Hepatocyte (in vitro differentiated cells): ENCODE measurements around the gene CCDC197. TPM values are rescaled to one million over a fixed set of nuclear protein-coding genes. Genes with fewer than 3 reads are reported as not detected.

Source experiments
- DNase-seq: peaks from one replicate; pipeline ENCODE4 v3.0.0-alpha.2; 2016; ENCODE audit warnings: low spot score
- H2AFZ ChIP-seq: fragments of 200-600 bp; sonication (generic); 2 replicates; pipeline ENCODE4 v1.6.0; 2016; ENCODE audit warnings: antibody characterized with exemption, mild to moderate bottlenecking
- H3K27ac ChIP-seq: fragments of 200-600 bp; sonication (generic); 2 replicates; pipeline ENCODE4 v1.5.1; 2016; ENCODE audit warnings: mild to moderate bottlenecking
- H3K27me3 ChIP-seq: fragments of 200-600 bp; sonication (generic); 2 replicates; pipeline ENCODE4 v1.6.1; 2016
- H3K36me3 ChIP-seq: fragments of 200-600 bp; sonication (generic); replicated peaks from 2 replicates; pipeline ENCODE4 v1.5.1; 2016; ENCODE audit warnings: low read depth; ENCODE audit not compliant: insufficient read depth
- H3K4me1 ChIP-seq: fragments of 200-600 bp; sonication (generic); 2 replicates; pipeline ENCODE4 v1.5.1; 2016; ENCODE audit warnings: mild to moderate bottlenecking, moderate library complexity; ENCODE audit not compliant: insufficient read depth
- H3K4me2 ChIP-seq: fragments of 200-600 bp; sonication (generic); 2 replicates; pipeline ENCODE4 v1.6.0; 2016
- H3K4me3 ChIP-seq: fragments of 200-600 bp; sonication (generic); 2 replicates; pipeline ENCODE4 v1.5.1; 2016; ENCODE audit warnings: mild to moderate bottlenecking
- H3K79me2 ChIP-seq: fragments of 200-600 bp; sonication (generic); 2 replicates; pipeline ENCODE4 v1.6.0; 2017; ENCODE audit warnings: mild to moderate bottlenecking
- H3K9me2 ChIP-seq: fragments of 200-600 bp; sonication (generic); replicated peaks from 2 replicates; pipeline ENCODE4 v1.6.0; 2017; ENCODE audit warnings: mild to moderate bottlenecking; ENCODE audit not compliant: insufficient read depth
- H3K9me3 ChIP-seq: fragments of 200-600 bp; sonication (generic); 2 replicates; pipeline ENCODE4 v1.5.1; 2016; ENCODE audit warnings: low read depth, mild to moderate bottlenecking
- H4K20me1 ChIP-seq: fragments of 200-600 bp; sonication (generic); 2 replicates; pipeline ENCODE4 v1.6.0; 2016; ENCODE audit warnings: mild to moderate bottlenecking; ENCODE audit not compliant: insufficient read depth, poor library complexity, severe bottlenecking
- CTCF ChIP-seq: fragments of 200-600 bp; sonication (generic); IDR thresholded peaks from 2 replicates; pipeline ENCODE4 v1.5.1; 2016; ENCODE audit warnings: antibody characterized with exemption, mild to moderate bottlenecking; ENCODE audit not compliant: poor library complexity
- EZH2 ChIP-seq: fragments of 200-600 bp; sonication (generic); IDR thresholded peaks from 2 replicates; pipeline ENCODE4 v1.6.1; 2016; ENCODE audit warnings: antibody characterized with exemption, mild to moderate bottlenecking, borderline replicate concordance
- EZH2phosphoT487 ChIP-seq: fragments of 200-600 bp; sonication (generic); IDR thresholded peaks from one replicate; pipeline ENCODE4 v1.6.1; 2018; ENCODE audit warnings: antibody characterized with exemption, mild to moderate bottlenecking, low read depth, moderate library complexity; ENCODE audit not compliant: unreplicated experiment, severe bottlenecking
- WGBS: methylation state at CpG from one replicate; pipeline ENCODE4 v1.1.6; 2016; ENCODE audit warnings: low lambda C conversion rate; ENCODE audit errors: missing lambda C conversion rate; 5-methylcytosine and 5-hydroxymethylcytosine counted together
- polyA plus RNA-seq: library from polyadenylated mRNA; unstranded; fragments of >200 nt; fragmentation: Nextera tagmentation; extraction: Ambion mirVana; gene quantifications from 2 replicates; pipeline ENCODE4 v1.2.1, GENCODE V29; 2016
- total RNA-seq: library from RNA; depleted of rRNA; stranded (reverse); fragments of >200 nt; gene quantifications from 2 replicates; pipeline ENCODE4 v1.2.3, GENCODE V29; 2014

The CCDC197 gene
- total and polyA plus RNA-seq, 2 experiments from 2014 or later: not detected

GRCh38 chr14:93956514-93957332 is 40.4 kb upstream of the CCDC197 start:
- DNase-seq: no peak
- no peaks in the 10 kb centered on the region for H3K9me3 ChIP-seq
- WGBS: 78% methylated on average over 14 of the region's 14 CpGs
- no peaks in the 10 kb centered on the region for H3K9me2 ChIP-seq
- H3K27me3 ChIP-seq: no peaks in the 10 kb centered on the region
- no peak overlapping the region for H3K4me2 ChIP-seq
- no peak overlapping the region for H3K4me3 ChIP-seq
- TF ChIP-seq EZH2phosphoT487 (no peak), EZH2 (no peak), CTCF (no peak)
- H3K4me1 ChIP-seq: peaks cover 19% of the 10 kb centered on the region
- no peak overlapping the region for H2AFZ ChIP-seq
- H3K27ac ChIP-seq: no peak overlapping the region
- no peaks in the 10 kb centered on the region for H3K36me3 ChIP-seq
- H3K79me2 ChIP-seq: no peaks in the 10 kb centered on the region
- H4K20me1 ChIP-seq: no peaks in the 10 kb centered on the region

- no peak for DNase-seq
- no peak overlapping the region for H3K4me2 ChIP-seq
- H3K27me3 ChIP-seq: no peaks in the 10 kb centered on the region
- no peak overlapping the region for H3K27ac ChIP-seq
- no peaks in the 10 kb centered on the region for H4K20me1 ChIP-seq
- H3K9me3 ChIP-seq: no peaks in the 10 kb centered on the region
- H2AFZ ChIP-seq: no peak overlapping the region
- H3K79me2 ChIP-seq: no peaks in the 10 kb centered on the region
- H3K36me3 ChIP-seq: no peaks in the 10 kb centered on the region
- peaks cover 19% of the 10 kb centered on the region for H3K4me1 ChIP-seq
- H3K9me2 ChIP-seq: no peaks in the 10 kb centered on the region
- no peak overlapping the region for H3K4me3 ChIP-seq
- 92% methylated on average over 7 of the region's 7 CpGs for WGBS
- TF ChIP-seq EZH2phosphoT487 (no peak), CTCF (no peak), EZH2 (no peak)
Measured at GRCh38 chr14:93957333-93957710, 39.8 kb upstream of the CCDC197 start.

GRCh38 chr14:93957751-93958566 is 39.1 kb upstream of the CCDC197 start:
- H3K27ac ChIP-seq: peak overlapping the region; percentile 90
- TF ChIP-seq EZH2 (no peak), EZH2phosphoT487 (no peak), CTCF (no peak)
- no peaks in the 10 kb centered on the region for H3K79me2 ChIP-seq
- H3K4me1 ChIP-seq: peaks cover 19% of the 10 kb centered on the region
- H3K27me3 ChIP-seq: no peaks in the 10 kb centered on the region
- H4K20me1 ChIP-seq: no peaks in the 10 kb centered on the region
- no peak overlapping the region for H3K4me2 ChIP-seq
- no peaks in the 10 kb centered on the region for H3K9me2 ChIP-seq
- 100% methylated on average over 16 of the region's 16 CpGs for WGBS
- no peaks in the 10 kb centered on the region for H3K9me3 ChIP-seq
- H3K36me3 ChIP-seq: no peaks in the 10 kb centered on the region
- H2AFZ ChIP-seq: no peak overlapping the region
- DNase-seq: no peak
- H3K4me3 ChIP-seq: no peak overlapping the region
